Type B pancreatic cell (in vitro differentiated cells): ENCODE results near the gene KAZN. TPM values are rescaled to one million over a fixed set of nuclear protein-coding genes. Genes with fewer than 3 reads are reported as not detected.
A peak's percentile ranks its signal among the peaks of the same experiment; 100 is the strongest.

Source experiments
- DNase-seq: peaks from one replicate; pipeline ENCODE4 v3.0.0; 2021; ENCODE audit warnings: mixed read lengths; ENCODE audit not compliant: unreplicated experiment; ENCODE audit errors: extremely low spot score
- H3K27ac Mint-ChIP-seq: 2 replicates; pipeline ENCODE4 v1.8.0; 2021; ENCODE audit warnings: mild to moderate bottlenecking, mixed read lengths
- H3K27me3 Mint-ChIP-seq: 2 replicates; pipeline ENCODE4 v1.8.0; 2021; ENCODE audit warnings: mixed read lengths
- H3K36me3 Mint-ChIP-seq: 2 replicates; pipeline ENCODE4 v1.8.0; 2021; ENCODE audit warnings: mixed read lengths
- H3K4me1 Mint-ChIP-seq: one replicate; pipeline ENCODE4 v1.8.0; 2021; ENCODE audit warnings: mixed read lengths; ENCODE audit not compliant: unreplicated experiment
- H3K4me3 Mint-ChIP-seq: 2 replicates; pipeline ENCODE4 v1.8.0; 2021; ENCODE audit warnings: mild to moderate bottlenecking, mixed read lengths
- H3K9me3 Mint-ChIP-seq: 2 replicates; pipeline ENCODE4 v1.8.0; 2021; ENCODE audit warnings: mixed read lengths
- CTCF ChIP-seq: fragments of 200-600 bp; sonication (generic); conservative IDR thresholded peaks from 2 replicates; pipeline ENCODE4 v1.5.0; 2021; ENCODE audit warnings: antibody characterized with exemption, mild to moderate bottlenecking
- total RNA-seq: library from RNA; stranded (reverse); gene quantifications from 2 replicates; pipeline ENCODE4 v1.2.1, GENCODE V29; 2021; ENCODE audit warnings: low replicate concordance

The KAZN gene
- total RNA-seq, 1 donor from 2014 or later = 33.7 TPM

- Mint-ChIP-seq H3K9me3 (no peaks in the 10 kb centered on the region), H3K27ac (peak overlapping the region; percentile 18), H3K4me3 (no peak overlapping the region), H3K27me3 (no peaks in the 10 kb centered on the region), H3K4me1 (peaks cover 36% of the 10 kb centered on the region), H3K36me3 (no peaks in the 10 kb centered on the region)
- no peak for TF ChIP-seq CTCF
- DNase-seq = no peak
Measured at GRCh38 chr1:14913482-14914177, 315.1 kb downstream of the KAZN start.

GRCh38 chr1:14914351-14914988, 316.0 kb downstream of the KAZN start:
- H3K36me3 Mint-ChIP-seq = no peaks in the 10 kb centered on the region
- no peak for TF ChIP-seq CTCF
- H3K27ac Mint-ChIP-seq = peak overlapping the region; percentile 53
- H3K4me1 Mint-ChIP-seq = peaks cover 32% of the 10 kb centered on the region
- no peaks in the 10 kb centered on the region for H3K9me3 Mint-ChIP-seq
- H3K27me3 Mint-ChIP-seq = no peaks in the 10 kb centered on the region
- no peak overlapping the region for H3K4me3 Mint-ChIP-seq
- no peak for DNase-seq

GRCh38 chr1:14915356-14916054, 317.0 kb downstream of the KAZN start:
- no peaks in the 10 kb centered on the region for H3K9me3 Mint-ChIP-seq
- peaks cover 22% of the 10 kb centered on the region for H3K4me1 Mint-ChIP-seq
- H3K36me3 Mint-ChIP-seq = no peaks in the 10 kb centered on the region
- DNase-seq = no peak
- no peak overlapping the region for H3K27ac Mint-ChIP-seq
- peak; percentile 97 for TF ChIP-seq CTCF
- no peaks in the 10 kb centered on the region for H3K27me3 Mint-ChIP-seq
- no peak overlapping the region for H3K4me3 Mint-ChIP-seq

GRCh38 chr1:14919289-14919688, 320.8 kb downstream of the KAZN start:
- DNase-seq = no peak
- Mint-ChIP-seq H3K4me3 (no peak overlapping the region), H3K27me3 (no peaks in the 10 kb centered on the region)

GRCh38 chr1:14919751-14920150, 321.3 kb downstream of the KAZN start:
- H3K4me1 Mint-ChIP-seq = peaks cover 8% of the 10 kb centered on the region
- no peak overlapping the region for H3K27ac Mint-ChIP-seq
- no peaks in the 10 kb centered on the region for H3K36me3 Mint-ChIP-seq
- no peak for TF ChIP-seq CTCF
- no peaks in the 10 kb centered on the region for H3K27me3 Mint-ChIP-seq
- no peaks in the 10 kb centered on the region for H3K9me3 Mint-ChIP-seq
- no peak for DNase-seq
- H3K4me3 Mint-ChIP-seq = no peak overlapping the region

More at GRCh38 chr1:14919289-14919688, 320.8 kb downstream of the KAZN start:
- no peak for TF ChIP-seq CTCF
- Mint-ChIP-seq H3K36me3 (no peaks in the 10 kb centered on the region), H3K4me1 (peaks cover 11% of the 10 kb centered on the region), H3K9me3 (no peaks in the 10 kb centered on the region), H3K27ac (no peak overlapping the region)
